ENCODE data around the gene AQP1. TPM values are rescaled to one million over a fixed set of nuclear protein-coding genes. Genes with fewer than 3 reads are reported as not detected.

AQP1 gene
- polyA plus RNA-seq, 1 experiment = 3.9 TPM

- ChIA-PET CTCF (interaction anchor here (1.4 to 6.4 kb wide), 3 partner anchors 11 to 61 kb away, joined by 5 to 51 read pairs (median 5); no protein-coding TSS in a partner anchor), POLR2A (no interaction called here)
- H3K4me3 ChIP-seq (ENCODE audit: low read depth, low read length) = no peak overlapping the region
- no peak for TF ChIP-seq CTCF (IDR thresholded peaks at IDR 0.05; ENCODE audit: insufficient read depth, low read depth, low read length)
- H3K27me3 ChIP-seq (ENCODE audit: control insufficient read depth, insufficient read depth, low read length) = 0 out of 2 replicates have a peak, but pooled peaks cover 1% of the 10 kb centered on the region
- no peaks in the 10 kb centered on the region for H3K36me3 ChIP-seq (ENCODE audit: control insufficient read depth, insufficient read depth, low read length)
- no peak for DNase-seq (ENCODE audit: low read depth)
Measured at GRCh38 chr7:30923009-30923773, 11.5 kb downstream of the AQP1 start.

GRCh38 chr7:30923774-30924413, 12.2 kb downstream of the AQP1 start:
- H3K4me3 ChIP-seq (ENCODE audit: low read depth, low read length) = no peak overlapping the region
- no peak for DNase-seq (ENCODE audit: low read depth)
- CTCF ChIA-PET = interaction anchor here (1.4 to 6.4 kb wide), 2 partner anchors 14 to 60 kb away, joined by 5 to 51 read pairs; no protein-coding TSS in a partner anchor

GRCh38 chr7:30924624-30925023, 13.0 kb downstream of the AQP1 start:
- DNase-seq (ENCODE audit: low read depth) = no peak
- CTCF ChIA-PET = interaction anchor here (1.4 to 6.4 kb wide), 2 partner anchors 13 to 59 kb away, joined by 5 to 51 read pairs; no protein-coding TSS in a partner anchor
- peaks cover 2% of the 10 kb centered on the region; the same call in 1 of the 2 replicates for H3K27me3 ChIP-seq (ENCODE audit: control insufficient read depth, insufficient read depth, low read length)
- TF ChIP-seq CTCF (IDR thresholded peaks at IDR 0.05; ENCODE audit: insufficient read depth, low read depth, low read length) = no peak
- no peaks in the 10 kb centered on the region for H3K36me3 ChIP-seq (ENCODE audit: control insufficient read depth, insufficient read depth, low read length)
- H3K4me3 ChIP-seq (ENCODE audit: low read depth, low read length) = no peak overlapping the region
- POLR2A ChIA-PET = no interaction called here

More at GRCh38 chr7:30923774-30924413, 12.2 kb downstream of the AQP1 start:
- no peaks in the 10 kb centered on the region for H3K36me3 ChIP-seq (ENCODE audit: control insufficient read depth, insufficient read depth, low read length)
- 0 out of 2 replicates have a peak, but pooled peaks cover 1% of the 10 kb centered on the region for H3K27me3 ChIP-seq (ENCODE audit: control insufficient read depth, insufficient read depth, low read length)
- no peak for TF ChIP-seq CTCF (IDR thresholded peaks at IDR 0.05; ENCODE audit: insufficient read depth, low read depth, low read length)
- POLR2A ChIA-PET = no interaction called here

- H3K4me3 ChIP-seq (ENCODE audit: low read depth, low read length) = no peak overlapping the region
- ChIA-PET POLR2A (no interaction called here), CTCF (interaction anchor here (6.4 kb wide), 1 partner anchor 13 kb away, joined by 51 read pairs; no protein-coding TSS in a partner anchor)
- no peak for TF ChIP-seq CTCF (IDR thresholded peaks at IDR 0.05; ENCODE audit: insufficient read depth, low read depth, low read length)
- H3K27me3 ChIP-seq (ENCODE audit: control insufficient read depth, insufficient read depth, low read length) = peaks cover 5% of the 10 kb centered on the region; the same call in 1 of the 2 replicates
- H3K36me3 ChIP-seq (ENCODE audit: control insufficient read depth, insufficient read depth, low read length) = no peaks in the 10 kb centered on the region
- DNase-seq (ENCODE audit: low read depth) = no peak
Measured at GRCh38 chr7:30925117-30925516, 13.5 kb downstream of the AQP1 start.

GRCh38 chr7:30925913-30926312, 14.3 kb downstream of the AQP1 start:
- H3K27me3 ChIP-seq (ENCODE audit: control insufficient read depth, insufficient read depth, low read length) = peaks cover 9% of the 10 kb centered on the region
- ChIA-PET POLR2A (no interaction called here), CTCF (no interaction called here)
- H3K4me3 ChIP-seq (ENCODE audit: low read depth, low read length) = no peak overlapping the region
- no peak for DNase-seq (ENCODE audit: low read depth)
- no peaks in the 10 kb centered on the region for H3K36me3 ChIP-seq (ENCODE audit: control insufficient read depth, insufficient read depth, low read length)
- no peak for TF ChIP-seq CTCF (IDR thresholded peaks at IDR 0.05; ENCODE audit: insufficient read depth, low read depth, low read length)
